Panc1 (cell line): ENCODE data around the gene FYN. TPM values are rescaled to one million over a fixed set of nuclear protein-coding genes. Genes with fewer than 3 reads are reported as not detected.

Experiments
- ATAC-seq: fragments of 200-7000 bp; cut with Tn5 transposase; 2 replicates; pipeline ENCODE4 v1.9.1; 2020; ENCODE audit warnings: mild to moderate bottlenecking, moderate library complexity
- BruUV-seq: library from RNA; stranded (reverse); fragments of 400-500 nt; replicated peaks from 2 replicates; lab custom pipeline; 2021; lab: Mats Ljungman, UMichigan
- CTCF ChIA-PET: fragments of 300-600 bp; sonication (Branson Sonifier 250); formaldehyde crosslinking; loops from one replicate; lab custom pipeline; 2022; ENCODE audit warnings: antibody characterized with exemption; lab: Charles Lee
- POLR2A ChIA-PET: fragments of 300-600 bp; sonication (Branson Sonifier 250); formaldehyde crosslinking; loops from one replicate; lab custom pipeline; 2022; ENCODE audit warnings: antibody characterized with exemption; lab: Charles Lee
- DNase-seq: peaks from one replicate; pipeline ENCODE4 v3.0.0-alpha.2; 2010; ENCODE audit warnings: low read depth, low spot score
- H3K27ac ChIP-seq: 2 replicates; pipeline ENCODE4 v1.5.1; 2011; ENCODE audit warnings: mild to moderate bottlenecking, low read length, inconsistent platforms
- H3K27me3 ChIP-seq: fragments of 200-500 bp; sonication (Bioruptor generic); 2 replicates; pipeline ENCODE4 v1.6.0; 2014; ENCODE audit warnings: low read length, inconsistent platforms; ENCODE audit not compliant: control insufficient read depth, insufficient read depth
- H3K36me3 ChIP-seq: fragments of 200-500 bp; sonication (Bioruptor generic); 2 replicates; pipeline ENCODE4 v1.5.1; 2014; ENCODE audit warnings: inconsistent platforms, mild to moderate bottlenecking, low read length, moderate library complexity; ENCODE audit not compliant: control insufficient read depth, insufficient read depth
- H3K4me1 ChIP-seq: 2 replicates; pipeline ENCODE4 v1.5.1; 2011; ENCODE audit warnings: inconsistent platforms, mild to moderate bottlenecking, low read length, moderate library complexity; ENCODE audit not compliant: control insufficient read depth, insufficient read depth
- H3K4me3 ChIP-seq, 2 experiments: 2 replicates each; pipeline ENCODE4 v1.5.1; 2011 to 2012; ENCODE audit warnings: low read depth in 2 of 2, low read length in 2 of 2, mild to moderate bottlenecking in 2 of 2, inconsistent platforms in 1 of 2, moderate library complexity in 1 of 2
- H3K9me3 ChIP-seq: fragments of 200-500 bp; sonication (Bioruptor generic); 2 replicates; pipeline ENCODE4 v1.5.1; 2014; ENCODE audit warnings: low read depth, mild to moderate bottlenecking, inconsistent platforms, low read length, moderate library complexity; ENCODE audit not compliant: control insufficient read depth, insufficient read depth
- CTCF ChIP-seq: fragments of 450-650 bp; IDR thresholded peaks from 2 replicates; pipeline ENCODE4 v1.5.1; 2017; ENCODE audit warnings: mild to moderate bottlenecking
- POLR2AphosphoS5 ChIP-seq: IDR thresholded peaks from 2 replicates; pipeline ENCODE4 v1.6.1; 2012; ENCODE audit warnings: mild to moderate bottlenecking, low read depth, low read length, moderate library complexity
- REST ChIP-seq, 2 experiments: IDR thresholded peaks; 2 replicates each; pipeline ENCODE4 v1.6.1; 2011 to 2012; ENCODE audit warnings: low read depth in 2 of 2, control low read depth in 1 of 2, low read length in 1 of 2, mild to moderate bottlenecking in 1 of 2, moderate library complexity in 1 of 2; ENCODE audit not compliant: insufficient read depth in 1 of 2
- SIN3A ChIP-seq: IDR thresholded peaks from 2 replicates; pipeline ENCODE4 v1.6.1; 2012; ENCODE audit warnings: low read depth, mild to moderate bottlenecking, low read length, moderate library complexity, borderline replicate concordance; ENCODE audit not compliant: insufficient read depth
- TCF7L2 ChIP-seq: IDR thresholded peaks from 2 replicates; pipeline ENCODE4 v1.6.1; 2011; ENCODE audit warnings: mild to moderate bottlenecking, low read depth, low read length, inconsistent platforms
- in situ Hi-C: cut with HindIII; loops from 2 replicates; pipeline ENCODE4 v1.10.0; 2016; ENCODE audit warnings: low sequenced_read_pairs, low pct_unique_long_range_greater_than_20kb
- intact Hi-C: fragments of 100-400 bp; cut with micrococcal nuclease; formaldehyde crosslinking; loops from one replicate; pipeline ENCODE4 v1.10.0; 2022; ENCODE audit not compliant: unreplicated experiment
- total RNA-seq: library from RNA; stranded (reverse); gene quantifications from one replicate; pipeline ENCODE4 v1.2.1, GENCODE V29; 2021; ENCODE audit not compliant: unreplicated experiment

The FYN gene
- total RNA-seq, 1 experiment from 2014 or later = 4.2 TPM

- Histone ChIP-seq H3K27me3 (peaks cover 25% of the 10 kb centered on the region), H3K9me3 (no peaks in the 10 kb centered on the region), H3K4me1 (no peaks in the 10 kb centered on the region), H3K27ac (no peak overlapping the region), H3K36me3 (no peaks in the 10 kb centered on the region), H3K4me3 (no peak overlapping the region)
- ChIA-PET CTCF (no interaction called here), POLR2A (no interaction called here)
- in situ Hi-C loops = no loop called here
- TF ChIP-seq REST (IDR thresholded peaks at IDR 0.05; ENCODE audit: insufficient read depth in 1 of 2, low read depth in 2 of 2, low read length in 1 of 2) (no peak), POLR2AphosphoS5 (no peak), CTCF (no peak), TCF7L2 (no peak), SIN3A (no peak)
- intact Hi-C loops = no loop called here
- DNase-seq = no peak
- BruUV-seq = no TSS peak
- ATAC-seq = no peak
These were observed 193.1 kb downstream of the FYN start for GRCh38 chr6:111680015-111680712.

DNA sequence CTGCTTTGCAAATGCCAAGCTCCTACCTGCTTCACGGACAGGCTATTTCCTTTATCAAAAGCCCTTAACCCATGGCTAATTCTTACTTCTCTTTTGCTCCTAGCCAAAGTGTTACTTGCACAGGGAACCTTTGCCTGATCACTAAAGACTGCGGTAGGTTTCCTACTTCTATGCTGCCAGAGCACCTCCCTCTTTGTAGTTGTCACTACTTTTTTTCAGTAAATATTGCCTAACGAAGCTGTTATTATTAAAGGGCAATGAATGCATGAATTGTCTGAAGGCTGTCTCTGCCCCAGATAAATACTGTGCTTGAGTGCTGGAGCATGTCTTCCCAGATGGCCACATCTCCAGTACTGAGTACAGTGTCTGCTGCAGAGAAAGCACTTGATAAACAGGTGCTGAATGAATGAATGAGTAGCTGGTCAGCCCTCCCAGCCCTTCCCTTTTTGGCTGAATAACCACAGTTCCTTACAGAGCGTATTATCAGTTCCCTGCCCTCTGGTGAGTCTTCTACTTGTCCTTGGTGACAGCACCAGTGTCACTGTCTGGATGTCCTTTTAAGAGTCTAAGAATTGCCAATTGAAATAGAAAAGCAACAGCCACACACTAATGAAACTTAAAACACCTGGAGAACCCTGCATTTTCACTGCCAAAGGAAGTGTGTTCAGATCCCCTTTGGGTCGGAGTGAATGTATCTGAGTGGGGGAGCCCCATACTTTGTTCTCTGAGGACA, 194.0 kb downstream of the FYN start:
- H3K36me3 ChIP-seq = no peaks in the 10 kb centered on the region
- ChIA-PET POLR2A (no interaction called here), CTCF (no interaction called here)
- DNase-seq (no peak), ATAC-seq (no peak)
- intact Hi-C loops (no loop called here), in situ Hi-C loops (no loop called here)
- peaks cover 25% of the 10 kb centered on the region for H3K27me3 ChIP-seq
- no peak overlapping the region for H3K4me3 ChIP-seq
- no peaks in the 10 kb centered on the region for H3K4me1 ChIP-seq
- no TSS peak for BruUV-seq
- no peaks in the 10 kb centered on the region for H3K9me3 ChIP-seq
- no peak overlapping the region for H3K27ac ChIP-seq
- TF ChIP-seq REST (IDR thresholded peaks at IDR 0.05; ENCODE audit: insufficient read depth in 1 of 2, low read depth in 2 of 2, low read length in 1 of 2) (no peak), POLR2AphosphoS5 (no peak), TCF7L2 (no peak), SIN3A (no peak), CTCF (no peak)
